ENCODE data around the gene VSIG1.

VSIG1 gene

DNA sequence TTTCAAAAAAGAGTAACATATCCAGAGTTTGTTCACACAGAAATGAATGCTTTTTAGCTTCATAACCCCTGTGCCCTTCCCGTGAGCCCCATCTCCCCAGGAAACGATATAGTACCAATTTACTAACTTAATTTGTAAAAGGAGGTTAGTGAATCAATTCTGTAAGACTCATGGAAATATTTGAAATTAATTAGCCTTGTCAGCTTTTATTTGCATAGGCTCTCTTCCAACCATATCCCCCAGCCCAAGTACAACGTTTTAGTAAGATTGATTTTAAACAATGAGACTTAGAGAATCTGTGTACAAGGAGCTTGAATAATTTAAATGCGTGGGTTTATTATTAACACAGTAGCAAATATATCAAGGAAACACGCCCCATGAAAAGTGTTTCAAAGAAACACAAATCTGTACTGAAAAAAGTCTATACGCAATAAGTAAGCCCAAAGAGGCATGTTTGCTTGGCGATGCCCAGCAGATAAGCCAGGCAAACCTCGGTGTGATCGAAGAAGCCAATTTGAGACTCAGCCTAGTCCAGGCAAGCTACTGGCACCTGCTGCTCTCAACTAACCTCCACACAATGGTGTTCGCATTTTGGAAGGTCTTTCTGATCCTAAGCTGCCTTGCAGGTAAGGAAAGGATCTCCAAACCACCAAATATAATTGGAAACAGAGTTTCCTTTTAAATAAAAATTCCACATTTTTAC, at the start of gene VSIG1:
Gene VSIG1 (plus strand): TSS at position 512 of the 703 bp plus-strand sequence. CDS start 66 bp downstream, at position 578.
- no peaks in the 10 kb centered on the region for H3K4me1 ChIP-seq (ENCODE audit: insufficient read depth, low read length, severe bottlenecking)
- H3K4me2 ChIP-seq (ENCODE audit: low read length): no peak within 1 kb of the TSS
- H3K4me3 ChIP-seq (ENCODE audit: low read depth, low read length, poor library complexity, severe bottlenecking): no peak within 1 kb of the TSS
- H3K9me2 ChIP-seq (ENCODE audit: low read depth, low read length): no peaks in the 10 kb centered on the region
- no peaks in the 10 kb centered on the region for H3K79me2 ChIP-seq (ENCODE audit: insufficient read depth, low read length)
- H3K9me3 ChIP-seq (ENCODE audit: low read length): no peaks in the 10 kb centered on the region
- H2AFZ ChIP-seq (ENCODE audit: low read length): no peak within 1 kb of the TSS
- no peaks in the 10 kb centered on the region for H3K36me3 ChIP-seq (ENCODE audit: insufficient read depth, low read length)
- H3K27ac ChIP-seq (ENCODE audit: low read depth, low read length, poor library complexity, severe bottlenecking): no peak within 1 kb of the TSS
- H4K20me1 ChIP-seq (ENCODE audit: insufficient read depth, low read length): no peaks in the 10 kb centered on the region
- H3K9ac ChIP-seq (ENCODE audit: low read length): no peak within 1 kb of the TSS
- H3K27me3 ChIP-seq (ENCODE audit: insufficient read depth, low read length): no peaks in the 10 kb centered on the region
- no peak for TF ChIP-seq EZH2 (IDR thresholded peaks at IDR 0.05; ENCODE audit: borderline replicate concordance, low read length)
- TF ChIP-seq, protein P1, sequence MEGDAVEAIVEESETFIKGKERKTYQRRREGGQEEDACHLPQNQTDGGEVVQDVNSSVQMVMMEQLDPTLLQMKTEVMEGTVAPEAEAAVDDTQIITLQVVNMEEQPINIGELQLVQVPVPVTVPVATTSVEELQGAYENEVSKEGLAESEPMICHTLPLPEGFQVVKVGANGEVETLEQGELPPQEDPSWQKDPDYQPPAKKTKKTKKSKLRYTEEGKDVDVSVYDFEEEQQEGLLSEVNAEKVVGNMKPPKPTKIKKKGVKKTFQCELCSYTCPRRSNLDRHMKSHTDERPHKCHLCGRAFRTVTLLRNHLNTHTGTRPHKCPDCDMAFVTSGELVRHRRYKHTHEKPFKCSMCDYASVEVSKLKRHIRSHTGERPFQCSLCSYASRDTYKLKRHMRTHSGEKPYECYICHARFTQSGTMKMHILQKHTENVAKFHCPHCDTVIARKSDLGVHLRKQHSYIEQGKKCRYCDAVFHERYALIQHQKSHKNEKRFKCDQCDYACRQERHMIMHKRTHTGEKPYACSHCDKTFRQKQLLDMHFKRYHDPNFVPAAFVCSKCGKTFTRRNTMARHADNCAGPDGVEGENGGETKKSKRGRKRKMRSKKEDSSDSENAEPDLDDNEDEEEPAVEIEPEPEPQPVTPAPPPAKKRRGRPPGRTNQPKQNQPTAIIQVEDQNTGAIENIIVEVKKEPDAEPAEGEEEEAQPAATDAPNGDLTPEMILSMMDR (IDR thresholded peaks at IDR 0.05; ENCODE audit: low read length): no peak
- no peaks in the 10 kb centered on the region for H3F3A ChIP-seq (ENCODE audit: insufficient read depth, low read length)

DNA sequence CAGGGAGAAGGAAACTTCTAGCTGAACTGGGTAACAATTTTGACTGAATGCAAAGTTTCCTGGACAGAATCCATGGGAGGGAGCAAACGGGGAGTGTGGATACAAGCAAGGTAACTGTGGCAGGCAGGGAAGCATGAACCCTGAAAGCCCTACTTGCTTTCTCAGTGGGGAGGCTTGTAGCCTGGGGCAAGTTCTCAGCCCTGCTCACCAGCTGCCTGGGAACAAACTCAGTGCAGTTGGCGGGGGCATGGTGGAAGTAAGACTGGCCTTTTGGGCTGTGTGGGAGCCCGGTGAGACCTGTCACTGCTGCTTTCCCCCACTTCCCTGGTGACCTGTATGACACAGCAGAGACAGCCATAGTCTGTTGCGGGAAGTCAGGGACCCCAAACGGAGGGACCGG, 48.7 kb upstream of the VSIG1 start:
- no peak overlapping the region for H3K4me3 ChIP-seq (ENCODE audit: low read depth, low read length, poor library complexity, severe bottlenecking)
- no peaks in the 10 kb centered on the region for H3K79me2 ChIP-seq (ENCODE audit: insufficient read depth, low read length)
- no peak overlapping the region for H2AFZ ChIP-seq (ENCODE audit: low read length)
- no peaks in the 10 kb centered on the region for H3K9me2 ChIP-seq (ENCODE audit: low read depth, low read length)
- no peaks in the 10 kb centered on the region for H3K9me3 ChIP-seq (ENCODE audit: low read length)
- no peaks in the 10 kb centered on the region for H3K36me3 ChIP-seq (ENCODE audit: insufficient read depth, low read length)
- H3K27ac ChIP-seq (ENCODE audit: low read depth, low read length, poor library complexity, severe bottlenecking): no peak overlapping the region
- no peak overlapping the region for H3K9ac ChIP-seq (ENCODE audit: low read length)
- H3K27me3 ChIP-seq (ENCODE audit: insufficient read depth, low read length): no peaks in the 10 kb centered on the region
- no peaks in the 10 kb centered on the region for H3K4me1 ChIP-seq (ENCODE audit: insufficient read depth, low read length, severe bottlenecking)
- no peaks in the 10 kb centered on the region for H4K20me1 ChIP-seq (ENCODE audit: insufficient read depth, low read length)
- H3F3A ChIP-seq (ENCODE audit: insufficient read depth, low read length): no peaks in the 10 kb centered on the region
- H3K4me2 ChIP-seq (ENCODE audit: low read length): no peak overlapping the region
- no peak for TF ChIP-seq EZH2 (IDR thresholded peaks at IDR 0.05; ENCODE audit: borderline replicate concordance, low read length)
- TF ChIP-seq, protein P1 (IDR thresholded peaks at IDR 0.05; ENCODE audit: low read length): no peak

DNA sequence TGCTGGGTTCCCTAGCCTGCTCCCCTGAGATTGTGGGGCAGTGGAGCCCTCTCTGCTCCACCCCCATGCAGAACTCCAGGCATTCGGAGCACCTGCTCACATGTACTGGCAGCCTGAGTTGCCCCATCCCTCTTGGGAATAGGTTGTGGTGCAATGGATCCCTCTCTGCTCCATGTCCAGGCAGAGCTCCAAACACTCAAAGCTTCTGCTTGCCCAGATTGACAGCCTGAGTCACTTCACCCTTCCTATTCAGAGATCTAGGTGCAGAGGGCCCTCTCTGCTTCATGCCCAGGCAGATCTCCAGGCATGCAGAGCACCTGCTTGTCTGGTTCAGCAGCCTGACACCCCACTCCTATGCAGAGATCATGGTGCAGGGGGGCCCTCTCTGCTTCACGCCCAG, 44.1 kb upstream of the VSIG1 start:
- Histone ChIP-seq H3K4me3 (ENCODE audit: low read depth, low read length, poor library complexity, severe bottlenecking) (no peak overlapping the region), H3K79me2 (ENCODE audit: insufficient read depth, low read length) (no peaks in the 10 kb centered on the region), H3K9me2 (ENCODE audit: low read depth, low read length) (no peaks in the 10 kb centered on the region), H3K4me2 (ENCODE audit: low read length) (no peak overlapping the region), H2AFZ (ENCODE audit: low read length) (no peak overlapping the region), H4K20me1 (ENCODE audit: insufficient read depth, low read length) (no peaks in the 10 kb centered on the region), H3K36me3 (ENCODE audit: insufficient read depth, low read length) (no peaks in the 10 kb centered on the region), H3K27ac (ENCODE audit: low read depth, low read length, poor library complexity, severe bottlenecking) (no peak overlapping the region), H3F3A (ENCODE audit: insufficient read depth, low read length) (no peaks in the 10 kb centered on the region), H3K27me3 (ENCODE audit: insufficient read depth, low read length) (no peaks in the 10 kb centered on the region), H3K4me1 (ENCODE audit: insufficient read depth, low read length, severe bottlenecking) (no peaks in the 10 kb centered on the region), H3K9ac (ENCODE audit: low read length) (no peak overlapping the region), H3K9me3 (ENCODE audit: low read length) (no peaks in the 10 kb centered on the region)
- TF ChIP-seq, protein P1 (IDR thresholded peaks at IDR 0.05; ENCODE audit: low read length): no peak
- TF ChIP-seq EZH2 (IDR thresholded peaks at IDR 0.05; ENCODE audit: borderline replicate concordance, low read length): no peak
